Heart right ventricle (tissue), 16 donors: ENCODE data around the gene ICOS. TPM values are rescaled to one million over a fixed set of nuclear protein-coding genes. Genes with fewer than 3 reads are reported as not detected.

Experiments
- ATAC-seq, 8 donors: fragments of 200-7000 bp; cut with Tn5 transposase; one replicate each; pipeline ENCODE4 v1.9.1; 2020; ENCODE audit warnings: mild to moderate bottlenecking in 8 of 8, moderate library complexity in 8 of 8, moderate number of reproducible peaks in 1 of 8
- DNase-seq, 2 donors: peaks; one replicate each; pipeline ENCODE4 v3.0.0-alpha.2; 2020
- H3K27ac ChIP-seq, 10 donors: fragments of 200-600 bp; sonication (generic) in 2 of 10; one replicate each; pipeline versions ENCODE4 v1.5.0 to v1.8.0; 2020 to 2022; ENCODE audit warnings: mild to moderate bottlenecking in 3 of 10
- H3K27me3 ChIP-seq, 7 donors: fragments of 200-600 bp; one replicate each; pipeline ENCODE4 v1.8.0; 2021 to 2022; ENCODE audit warnings: mild to moderate bottlenecking in 2 of 7
- H3K36me3 ChIP-seq, 9 donors: fragments of 200-600 bp; sonication (generic) in 1 of 9; one replicate each; pipeline versions ENCODE4 v1.5.0 to v1.8.0; 2020 to 2022; ENCODE audit warnings: mild to moderate bottlenecking in 2 of 9
- H3K4me1 ChIP-seq, 9 donors: fragments of 200-600 bp; sonication (generic) in 1 of 9; one replicate each; pipeline versions ENCODE4 v1.5.0 to v1.8.0; 2020 to 2022; ENCODE audit warnings: mild to moderate bottlenecking in 4 of 9
- H3K4me3 ChIP-seq, 10 donors: fragments of 200-600 bp; sonication (generic) in 2 of 10; one replicate each; pipeline versions ENCODE4 v1.5.0 to v1.8.0; 2020 to 2022; ENCODE audit warnings: mild to moderate bottlenecking in 7 of 10, moderate library complexity in 2 of 10
- H3K9me3 ChIP-seq, 11 donors: fragments of 200-600 bp in 10 of 11; sonication (generic) in 2 of 11; one replicate each; pipeline versions ENCODE4 v1.5.0 to v1.8.0; 2013 to 2022; ENCODE audit warnings: mild to moderate bottlenecking in 2 of 11, control low read depth in 1 of 11, moderate library complexity in 1 of 11
- WGBS, 2 donors: extraction: QIAGEN DNeasy Blood & Tissue Kit; methylation state at CpG; one replicate each; pipeline ENCODE4 v1.1.7; 2013; ENCODE audit warnings: inconsistent platforms in 1 of 2; 5-methylcytosine and 5-hydroxymethylcytosine counted together
- intact Hi-C, 10 donors: fragments of 100-400 bp; cut with DNase I; formaldehyde crosslinking; loops; one replicate each; pipeline versions ENCODE4 v1.11.1 to v1.14.2; 2022
- polyA plus RNA-seq, 2 donors: library from polyadenylated mRNA; stranded (reverse); fragments of 200-250 nt; gene quantifications; one replicate each; pipeline ENCODE4 v1.2.3, GENCODE V29; 2013
- total RNA-seq, 10 donors: library from RNA; stranded (reverse); fragmentation: NEBNext Ultra II Directional in 3 of 10; extraction: Animal tissue kit (Norgen Biotek cat#: 25700) in 3 of 10; gene quantifications; one replicate each; pipeline versions ENCODE4 v1.2.1 to v1.2.4, GENCODE V29; 2021 to 2023
- TF ChIP-seq, protein P1 (sequence below), 9 donors: fragments of 200-600 bp; sonication (generic) in 2 of 9; IDR thresholded peaks; one replicate each; pipeline versions ENCODE4 v1.5.0 to v1.8.0; 2021 to 2022; ENCODE audit warnings: antibody characterized with exemption in 9 of 9, mild to moderate bottlenecking in 5 of 9, moderate library complexity in 1 of 9
- donor health status: Arrhythmogenic right ventricular cardiomyopathy.
- donor health status: ischemic (EF 13 %, LVEDD 7.1; RV severe dilation, severe dysfunction).
- donor health status: healthy with polysubstance abuse.
- donor health status: DM: no; HTN: yes; CAD: no.
- donor health status: DM: no; HTN: no; CAD: no.
- donor health status: ischemic (EF 25% LVEDD 6.9; RV normal size, moderate dysfunction).
- donor health status: ischemic (EF 25% LVEDD 5.7; RV mildly dilated, moderate dysfunction).
- donor health status: healthy.
- donor health status: DM: yes; HTN: yes; CAD: no.
- donor health status: Ischemic cardiomyopathy.
- donor health status: ischemic (EF 35%, LVEDD 5.7; RV mildly dilated, moderate dysfunction).
- donor health status: nonischemic (EF 11% LVEDD 7.7; RV severe dilation, severe dysfunction).
- donor health status: DM: yes; HTN: yes; CAD: no.
- donor health status: PGD.
- donor health status: ischemic (EF 29% LVEDD 5.4; RV normal size, mild dysfunction).
- donor health status: nonischemic (EF 23%, LVEDD 6.1; RV moderate dilation, normal function).

Gene ICOS
- total and polyA plus RNA-seq, 12 donors: 0.01 to 1.2 (median 0.09) TPM; not detected in 7

DNA sequence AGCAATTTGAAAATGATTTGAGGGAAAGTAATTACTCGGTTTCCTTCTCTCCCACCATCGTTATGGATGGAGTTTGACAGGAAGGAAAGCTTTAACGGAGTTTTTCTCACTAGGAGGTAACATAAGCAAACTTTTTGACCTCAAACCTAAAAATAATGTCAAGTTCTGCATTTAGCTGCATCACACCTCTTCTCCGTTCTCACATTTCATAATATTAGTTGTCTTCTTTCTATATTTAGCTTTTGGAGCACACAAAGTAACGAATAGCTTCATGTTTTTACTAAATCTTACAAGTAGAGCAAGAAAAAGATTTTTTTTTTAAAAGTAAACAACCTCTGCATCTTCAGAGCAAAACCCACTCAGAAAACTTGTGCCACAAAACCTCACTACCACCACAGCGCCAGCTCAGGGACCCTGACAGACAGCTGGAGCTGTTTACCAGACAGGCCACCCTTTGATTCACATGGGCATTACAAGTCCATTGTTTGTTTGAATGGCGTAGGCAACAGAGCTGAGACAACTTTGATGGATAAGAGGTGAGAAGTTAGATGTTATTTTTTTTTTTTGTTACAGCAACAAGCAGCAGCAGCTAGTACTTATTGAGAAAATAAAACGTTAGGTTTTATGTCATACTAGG lies 21.9 kb upstream of the ICOS start:
- H3K9me3 ChIP-seq: no peaks in the 10 kb centered on the region
- no peak overlapping the region for H3K4me3 ChIP-seq
- DNase-seq (no peak), ATAC-seq (no peak)
- no peaks in the 10 kb centered on the region for H3K36me3 ChIP-seq
- peaks cover 0 to 31% (median 14%) of the 10 kb centered on the region in 9 donors for H3K4me1 ChIP-seq
- no peak overlapping the region for H3K27ac ChIP-seq
- no peaks in the 10 kb centered on the region for H3K27me3 ChIP-seq
- intact Hi-C loops: loop anchor here in 1 of 10 donors (5.0 kb wide), 1 partner anchor 432 kb away; no protein-coding TSS in a partner anchor
- 65 to 66% methylated on average over 8 of the region's 8 CpGs for WGBS, 2 donors
- TF ChIP-seq, protein P1, sequence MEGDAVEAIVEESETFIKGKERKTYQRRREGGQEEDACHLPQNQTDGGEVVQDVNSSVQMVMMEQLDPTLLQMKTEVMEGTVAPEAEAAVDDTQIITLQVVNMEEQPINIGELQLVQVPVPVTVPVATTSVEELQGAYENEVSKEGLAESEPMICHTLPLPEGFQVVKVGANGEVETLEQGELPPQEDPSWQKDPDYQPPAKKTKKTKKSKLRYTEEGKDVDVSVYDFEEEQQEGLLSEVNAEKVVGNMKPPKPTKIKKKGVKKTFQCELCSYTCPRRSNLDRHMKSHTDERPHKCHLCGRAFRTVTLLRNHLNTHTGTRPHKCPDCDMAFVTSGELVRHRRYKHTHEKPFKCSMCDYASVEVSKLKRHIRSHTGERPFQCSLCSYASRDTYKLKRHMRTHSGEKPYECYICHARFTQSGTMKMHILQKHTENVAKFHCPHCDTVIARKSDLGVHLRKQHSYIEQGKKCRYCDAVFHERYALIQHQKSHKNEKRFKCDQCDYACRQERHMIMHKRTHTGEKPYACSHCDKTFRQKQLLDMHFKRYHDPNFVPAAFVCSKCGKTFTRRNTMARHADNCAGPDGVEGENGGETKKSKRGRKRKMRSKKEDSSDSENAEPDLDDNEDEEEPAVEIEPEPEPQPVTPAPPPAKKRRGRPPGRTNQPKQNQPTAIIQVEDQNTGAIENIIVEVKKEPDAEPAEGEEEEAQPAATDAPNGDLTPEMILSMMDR (IDR thresholded peaks at IDR 0.05): no peak

DNA sequence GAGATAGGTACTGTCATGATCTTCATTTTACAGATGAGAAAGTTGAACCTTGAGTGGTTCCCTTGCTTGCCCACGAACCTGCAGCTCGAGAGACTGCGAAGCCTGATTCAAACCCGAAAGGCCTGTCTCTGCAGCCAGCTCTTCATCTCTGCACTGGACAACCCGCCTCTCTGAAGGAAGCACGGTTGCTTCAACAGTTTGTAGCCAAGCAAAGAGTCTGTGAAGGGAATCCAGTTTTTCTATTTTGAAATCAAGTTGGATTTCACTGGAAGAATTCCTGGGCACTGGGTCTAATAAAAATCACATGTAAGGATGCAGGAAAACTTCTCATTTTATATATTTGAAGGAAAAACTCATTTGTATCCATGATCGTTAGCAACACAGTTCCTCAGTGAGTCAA lies 21.3 kb upstream of the ICOS start:
- Histone ChIP-seq H3K36me3 (no peaks in the 10 kb centered on the region), H3K4me1 (peaks cover 0 to 25% (median 13%) of the 10 kb centered on the region in 9 donors), H3K27ac (no peak overlapping the region), H3K4me3 (no peak overlapping the region), H3K9me3 (no peaks in the 10 kb centered on the region), H3K27me3 (no peaks in the 10 kb centered on the region)
- TF ChIP-seq, protein P1 (IDR thresholded peaks at IDR 0.05): no peak
- 71 to 81% methylated on average over 7 of the region's 7 CpGs for WGBS, 2 donors
- DNase-seq (no peak), ATAC-seq (peak in 1 of 8 donors; percentile 23)
- intact Hi-C loops: no loop called here

DNA sequence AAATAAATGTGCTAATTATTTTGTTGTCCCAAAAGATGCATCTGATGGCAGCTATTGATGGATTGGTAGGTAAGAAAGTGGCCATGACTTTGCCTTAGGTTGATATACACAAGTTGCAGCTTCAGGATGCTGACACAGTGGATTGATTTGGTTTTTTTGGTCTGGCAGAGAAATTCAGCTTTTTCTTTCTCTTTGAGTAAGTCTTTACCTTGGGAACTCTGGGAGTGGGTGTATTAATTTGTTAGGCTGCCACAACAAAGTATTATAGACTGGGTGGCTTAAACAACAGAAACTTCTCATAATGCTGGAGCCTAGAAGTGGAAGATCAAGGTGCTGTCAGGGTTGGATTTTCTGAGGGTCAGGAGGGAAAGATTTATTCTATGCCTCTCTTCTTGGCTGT lies 19.8 kb upstream of the ICOS start:
- Histone ChIP-seq H3K9me3 (no peaks in the 10 kb centered on the region), H3K4me3 (no peak overlapping the region), H3K4me1 (peaks cover 0 to 25% (median 12%) of the 10 kb centered on the region in 9 donors), H3K36me3 (no peaks in the 10 kb centered on the region), H3K27ac (no peak overlapping the region), H3K27me3 (no peaks in the 10 kb centered on the region)
- ATAC-seq: no peak
- DNase-seq: no peak
- TF ChIP-seq, protein P1 (IDR thresholded peaks at IDR 0.05): no peak
- intact Hi-C loops: no loop called here

DNA sequence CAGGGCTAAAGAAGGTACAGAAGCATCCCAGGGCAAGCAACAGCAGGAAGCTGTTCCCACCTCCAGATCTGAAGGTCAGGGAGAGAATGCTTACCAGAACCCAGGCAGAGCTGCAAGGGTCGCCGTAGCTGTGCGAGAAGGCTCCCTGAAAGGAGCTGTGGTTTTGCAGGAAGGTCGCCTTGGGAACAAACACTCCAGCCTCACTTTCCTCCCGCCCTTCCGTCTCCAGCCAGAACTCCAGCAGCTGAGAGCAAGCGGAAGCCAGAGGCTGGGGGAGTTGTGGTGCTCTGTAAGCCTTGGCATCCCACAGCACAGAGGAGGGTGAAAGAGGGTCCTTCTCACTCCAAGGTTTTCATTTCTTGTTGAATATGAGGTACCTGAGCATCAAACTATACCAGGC lies 18.3 kb upstream of the ICOS start:
- WGBS, 2 donors: 50 to 59% methylated on average over 7 of the region's 7 CpGs
- Histone ChIP-seq H3K9me3 (no peaks in the 10 kb centered on the region), H3K36me3 (no peaks in the 10 kb centered on the region), H3K4me3 (no peak overlapping the region), H3K4me1 (peaks cover 0 to 25% (median 12%) of the 10 kb centered on the region in 9 donors), H3K27ac (no peak overlapping the region), H3K27me3 (no peaks in the 10 kb centered on the region)
- intact Hi-C loops: no loop called here
- ATAC-seq: peak in 7 of 8 donors; percentile 53 to 83 (median 66)
- TF ChIP-seq, protein P1 (IDR thresholded peaks at IDR 0.05): no peak
- DNase-seq: peak in 1 of 2 donors; percentile 32
